NCI-H1930 (cell line): ENCODE data around the gene PPP3CA.
"Not testable (repeated sequence)": the region's sequence is repeated elsewhere in the genome, so short reads cannot be mapped to it uniquely, and the experiment has no call there.

Experiments used
- DNase-seq, 2 experiments: peaks; one replicate each; lab custom pipeline; 2025; lab: John Stamatoyannopoulos, UW

The PPP3CA gene

GRCh38 chr4:101141230-101141629 lies 206.1 kb downstream of the PPP3CA start:
- DNase-seq = no peak

- DNase-seq = no peak
These were observed 207.1 kb downstream of the PPP3CA start for GRCh38 chr4:101140228-101140627.

- DNase-seq = peak in 1 of 2 experiments; percentile 46
These were observed 210.7 kb downstream of the PPP3CA start for GRCh38 chr4:101136373-101137370.

- DNase-seq = no peak
These were observed 211.8 kb downstream of the PPP3CA start for GRCh38 chr4:101135371-101136010.

- not testable (repeated sequence) for DNase-seq
These were observed 216.3 kb downstream of the PPP3CA start for GRCh38 chr4:101131058-101131457.

GRCh38 chr4:101128898-101129297 lies 218.4 kb downstream of the PPP3CA start:
- not testable (repeated sequence) for DNase-seq

- DNase-seq = no peak
These were observed 218.9 kb downstream of the PPP3CA start for GRCh38 chr4:101128473-101128872.

GRCh38 chr4:101127176-101127790 lies 220.0 kb downstream of the PPP3CA start:
- DNase-seq = no peak

GRCh38 chr4:101126059-101126458 lies 221.3 kb downstream of the PPP3CA start:
- DNase-seq = no peak

- DNase-seq = no peak
These were observed 222.0 kb downstream of the PPP3CA start for GRCh38 chr4:101125045-101125942.

GRCh38 chr4:101123231-101123630 lies 224.1 kb downstream of the PPP3CA start:
- DNase-seq = no peak

GRCh38 chr4:101122019-101122418 lies 225.3 kb downstream of the PPP3CA start:
- DNase-seq = no peak

GRCh38 chr4:101119141-101119540 lies 228.2 kb downstream of the PPP3CA start:
- no peak for DNase-seq

GRCh38 chr4:101118617-101119016 lies 228.7 kb downstream of the PPP3CA start:
- DNase-seq = no peak

GRCh38 chr4:101115887-101116286 lies 231.4 kb downstream of the PPP3CA start:
- no peak for DNase-seq

- no peak for DNase-seq
These were observed 232.4 kb downstream of the PPP3CA start for GRCh38 chr4:101114936-101115372.

- no peak for DNase-seq
These were observed 242.8 kb downstream of the PPP3CA start for GRCh38 chr4:101104312-101105052.

GRCh38 chr4:101103381-101104142 lies 243.8 kb downstream of the PPP3CA start:
- no peak for DNase-seq

- no peak for DNase-seq
These were observed 245.1 kb downstream of the PPP3CA start for GRCh38 chr4:101102114-101102742.

GRCh38 chr4:101101072-101101471 lies 246.3 kb downstream of the PPP3CA start:
- no peak for DNase-seq
